Astrocyte (in vitro differentiated cells and primary cell): ENCODE measurements around the gene MRPL19.

ENCODE experiments used
- CTCF ChIP-seq: IDR thresholded peaks from 2 replicates; pipeline ENCODE4 v1.5.1; 2011; ENCODE audit warnings: low read depth, mild to moderate bottlenecking, inconsistent platforms, low read length, moderate library complexity; ENCODE audit not compliant: insufficient read depth
- EZH2 ChIP-seq: IDR thresholded peaks from 2 replicates; pipeline ENCODE4 v1.6.1; 2012; ENCODE audit warnings: mild to moderate bottlenecking, low read length, inconsistent platforms; ENCODE audit not compliant: insufficient read depth

- no peak for TF ChIP-seq CTCF
- no peak for TF ChIP-seq EZH2
Measured at GRCh38 chr2:75710220-75710576, 63.6 kb downstream of the MRPL19 start.
